ENCODE results near the gene PHPT1.

The PHPT1 gene

DNA sequence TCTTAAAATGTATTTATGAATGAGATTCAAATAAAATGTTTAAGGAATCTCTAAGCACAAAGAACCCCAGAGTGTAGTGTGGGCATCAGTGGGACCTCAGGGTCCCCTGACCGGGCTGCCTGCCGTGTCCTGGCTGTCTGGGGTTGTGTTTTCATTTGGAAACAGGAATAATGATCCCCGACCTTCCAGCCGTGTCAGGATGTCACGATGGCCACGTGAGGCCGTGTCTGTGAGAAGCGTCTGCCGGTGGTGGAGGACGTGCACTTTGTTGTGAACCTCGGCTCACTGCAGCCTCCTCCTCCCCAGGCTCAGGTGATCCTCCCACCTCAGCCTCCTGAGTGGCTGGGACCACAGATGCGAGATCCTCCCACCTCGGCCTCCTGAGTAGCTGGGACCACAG lies 41.5 kb downstream of the PHPT1 start:
- DNase-seq: no peak

DNA sequence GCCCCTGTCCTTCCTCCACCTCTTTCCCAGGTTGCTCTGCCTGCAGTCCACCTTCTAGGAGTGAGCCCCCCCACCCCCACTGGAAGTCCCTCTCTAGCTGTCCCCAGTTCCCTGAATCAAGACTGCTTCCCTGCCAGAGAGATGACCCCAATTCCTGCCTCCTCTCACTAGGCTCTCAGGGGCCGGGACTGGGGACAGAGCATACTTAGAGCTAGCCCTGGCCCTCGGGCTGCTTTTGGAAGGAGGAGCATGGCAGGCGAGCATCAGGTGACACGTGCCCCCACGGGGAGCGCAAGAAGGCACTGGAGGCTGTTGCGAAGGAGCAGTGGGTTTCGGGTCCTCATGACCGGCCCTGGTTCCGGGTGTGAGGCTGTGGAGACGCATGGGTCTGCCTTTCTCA lies 46.8 kb downstream of the PHPT1 start:
- DNase-seq: no peak

DNA sequence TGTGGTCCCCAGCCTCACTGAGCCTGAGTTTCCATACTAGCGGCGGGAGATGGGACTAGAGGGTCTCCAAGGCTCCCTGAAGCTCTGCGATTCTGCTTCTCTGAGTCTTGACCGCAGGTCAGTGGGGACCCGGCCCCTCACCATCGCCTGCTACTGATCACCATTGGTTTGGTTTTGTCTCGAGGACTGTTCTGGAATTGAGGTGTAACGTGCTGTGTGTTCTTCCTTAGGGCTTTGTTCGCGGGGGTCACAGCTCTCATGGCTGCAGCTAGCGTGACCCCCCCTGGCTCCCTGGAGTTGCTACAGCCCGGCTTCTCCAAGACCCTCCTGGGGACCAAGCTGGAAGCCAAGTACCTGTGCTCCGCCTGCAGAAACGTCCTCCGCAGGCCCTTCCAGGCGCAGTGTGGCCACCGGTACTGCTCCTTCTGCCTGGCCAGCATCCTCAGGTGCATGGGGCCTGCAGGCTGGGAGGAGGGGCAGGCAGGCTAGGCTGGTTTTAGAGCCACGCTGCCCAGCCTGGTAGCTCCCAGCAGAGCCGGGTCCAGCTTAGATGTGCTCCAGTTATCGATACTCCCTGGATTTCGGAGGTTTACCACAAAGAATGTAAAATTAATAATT lies 49.4 kb downstream of the PHPT1 start:
- no peak for DNase-seq

DNA sequence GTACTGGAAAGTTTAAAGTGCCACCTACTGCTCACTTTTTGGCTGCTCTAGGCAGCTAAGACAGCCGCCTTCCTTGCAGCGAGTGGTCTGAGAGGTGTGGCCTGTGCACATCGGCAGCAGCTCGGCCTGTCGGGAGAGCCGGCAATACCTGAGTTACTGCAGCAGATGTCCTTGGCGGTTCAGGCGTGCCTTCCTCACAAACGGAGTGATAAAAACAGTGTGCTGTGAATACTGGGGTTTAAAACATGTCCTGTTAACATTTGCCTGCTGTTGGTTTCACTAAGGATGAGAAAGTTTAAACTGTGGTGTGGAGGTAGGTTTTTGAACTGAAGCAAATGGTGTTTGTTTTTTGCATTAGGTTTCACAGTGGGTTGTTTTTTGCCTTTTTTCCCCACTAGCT lies 50.0 kb downstream of the PHPT1 start:
- DNase-seq: no peak

DNA sequence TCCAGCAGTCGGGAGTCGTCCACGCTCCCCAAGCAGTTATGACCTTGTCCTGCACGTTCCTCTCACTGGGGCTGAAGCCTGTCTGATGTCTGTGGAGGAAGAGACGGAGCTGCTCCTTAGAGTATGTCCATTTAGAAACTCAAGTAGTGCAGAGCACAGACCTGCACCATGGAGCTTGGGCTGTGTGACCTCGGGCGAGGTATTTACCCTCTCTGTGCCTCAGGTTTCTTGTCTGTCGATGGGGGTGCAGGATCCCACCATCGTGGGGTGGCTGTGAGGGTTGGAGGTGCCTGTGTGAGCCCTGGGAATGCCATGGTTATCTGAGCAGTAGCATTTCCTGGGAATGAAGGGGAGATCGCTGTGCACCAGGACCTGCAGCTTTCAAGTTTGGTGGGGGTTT lies 51.3 kb downstream of the PHPT1 start:
- DNase-seq: no peak
